Endodermal cell (in vitro differentiated cells): ENCODE measurements around the gene CD34. TPM values are rescaled to one million over a fixed set of nuclear protein-coding genes. Genes with fewer than 3 reads are reported as not detected.

ENCODE experiments used
- DNase-seq: peaks from one replicate; pipeline ENCODE4 v3.0.0-alpha.2; 2017
- H3K27ac ChIP-seq: 2 replicates; pipeline ENCODE4 v1.5.1; 2013; ENCODE audit warnings: mild to moderate bottlenecking, low read depth, low read length, moderate library complexity
- H3K27me3 ChIP-seq: 2 replicates; pipeline ENCODE4 v1.6.1; 2013; ENCODE audit warnings: mild to moderate bottlenecking, low read length, moderate library complexity; ENCODE audit not compliant: insufficient read depth, control insufficient read depth, poor library complexity, severe bottlenecking
- H3K36me3 ChIP-seq: 2 replicates; pipeline ENCODE4 v1.7.0; 2013; ENCODE audit warnings: mild to moderate bottlenecking, low read length, moderate library complexity; ENCODE audit not compliant: control insufficient read depth, insufficient read depth
- H3K4me1 ChIP-seq: one replicate; pipeline ENCODE4 v1.7.0; 2013; ENCODE audit warnings: low read length; ENCODE audit not compliant: control insufficient read depth, insufficient read depth
- H3K4me3 ChIP-seq: 2 replicates; pipeline ENCODE4 v1.5.1; 2013; ENCODE audit warnings: mild to moderate bottlenecking, low read length, moderate library complexity
- H3K9ac ChIP-seq: 2 replicates; pipeline ENCODE4 v1.6.1; 2013; ENCODE audit warnings: mild to moderate bottlenecking, low read length, moderate library complexity; ENCODE audit not compliant: poor library complexity, severe bottlenecking; ENCODE audit errors: extremely low read depth
- H3K9me3 ChIP-seq: 2 replicates; pipeline ENCODE4 v1.6.1; 2013; ENCODE audit warnings: mild to moderate bottlenecking, low read length, moderate library complexity; ENCODE audit not compliant: control insufficient read depth
- H3K27ac Mint-ChIP-seq: 2 replicates; pipeline ENCODE4 v1.8.0; 2020; ENCODE audit warnings: mixed read lengths
- H3K27me3 Mint-ChIP-seq: 2 replicates; pipeline ENCODE4 v1.8.0; 2021; ENCODE audit warnings: mild to moderate bottlenecking, mixed read lengths; ENCODE audit not compliant: insufficient read depth
- H3K36me3 Mint-ChIP-seq: 2 replicates; pipeline ENCODE4 v1.8.0; 2020; ENCODE audit warnings: low read depth, mixed read lengths
- H3K4me1 Mint-ChIP-seq: 2 replicates; pipeline ENCODE4 v1.8.0; 2020; ENCODE audit warnings: mixed read lengths
- H3K4me3 Mint-ChIP-seq: 2 replicates; pipeline ENCODE4 v1.8.0; 2020; ENCODE audit warnings: mild to moderate bottlenecking, moderate library complexity, mixed read lengths
- H3K9me3 Mint-ChIP-seq: 2 replicates; pipeline ENCODE4 v1.8.0; 2020; ENCODE audit warnings: mild to moderate bottlenecking, mixed read lengths
- WGBS, 2 experiments: methylation state at CpG; one replicate each; pipeline versions ENCODE4 v1.1.5 to v1.1.7; 2013; ENCODE audit warnings: missing lambda C conversion rate in 2 of 2, mixed read lengths in 1 of 2; ENCODE audit not compliant: insufficient coverage in 1 of 2, insufficient read length in 1 of 2; 5-methylcytosine and 5-hydroxymethylcytosine counted together
- total RNA-seq, 2 donors: library from RNA; stranded (reverse); fragmentation: NEBNext Ultra II Directional in 1 of 2; extraction: Animal tissue kit (Norgen Biotek cat#: 25700) in 1 of 2; gene quantifications; 2 replicates in 1 of 2; 3 replicates in 1 of 2; pipeline ENCODE4 v1.2.1, GENCODE V29; 2021
- TF ChIP-seq, protein P1 (sequence below): fragments of 200-600 bp; sonication (generic); conservative IDR thresholded peaks from 2 replicates; pipeline ENCODE4 v1.5.0; 2021; ENCODE audit warnings: antibody characterized with exemption, mild to moderate bottlenecking

The CD34 gene
- total RNA-seq, 2 donors from 2014 or later = 1.6 to 6.9 TPM

DNA sequence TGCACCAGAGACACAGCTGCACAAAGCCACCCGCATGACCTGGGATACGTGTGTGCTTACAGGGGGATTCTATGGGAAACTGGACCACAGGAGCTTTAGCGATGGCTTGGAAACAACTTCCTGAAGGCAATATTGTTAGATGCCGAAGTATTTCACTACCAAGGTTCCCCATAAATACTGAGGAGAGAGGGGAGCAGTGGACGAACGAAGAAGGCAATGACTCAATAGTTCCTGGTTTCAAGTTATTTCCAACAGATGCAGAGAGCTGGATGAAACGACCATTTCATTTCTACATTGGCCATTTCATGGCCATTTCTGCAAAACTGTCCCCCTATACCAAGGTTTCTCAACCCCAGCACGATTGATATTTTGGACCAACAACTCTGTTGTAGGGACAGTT is 61.3 kb downstream of the CD34 start:
- 89 to 90% methylated on average over 6 to 8 of the region's 8 CpGs for WGBS, 2 experiments
- peaks cover 4% of the 10 kb centered on the region for H3K4me1 ChIP-seq
- no peak overlapping the region for H3K27ac ChIP-seq
- Mint-ChIP-seq H3K4me3 (no peak overlapping the region), H3K27ac (no peak overlapping the region), H3K9me3 (no peaks in the 10 kb centered on the region), H3K27me3 (no peaks in the 10 kb centered on the region), H3K36me3 (no peaks in the 10 kb centered on the region), H3K4me1 (peaks cover 7% of the 10 kb centered on the region)
- no peak overlapping the region for H3K4me3 ChIP-seq
- H3K27me3 ChIP-seq = no peaks in the 10 kb centered on the region
- TF ChIP-seq, protein P1, sequence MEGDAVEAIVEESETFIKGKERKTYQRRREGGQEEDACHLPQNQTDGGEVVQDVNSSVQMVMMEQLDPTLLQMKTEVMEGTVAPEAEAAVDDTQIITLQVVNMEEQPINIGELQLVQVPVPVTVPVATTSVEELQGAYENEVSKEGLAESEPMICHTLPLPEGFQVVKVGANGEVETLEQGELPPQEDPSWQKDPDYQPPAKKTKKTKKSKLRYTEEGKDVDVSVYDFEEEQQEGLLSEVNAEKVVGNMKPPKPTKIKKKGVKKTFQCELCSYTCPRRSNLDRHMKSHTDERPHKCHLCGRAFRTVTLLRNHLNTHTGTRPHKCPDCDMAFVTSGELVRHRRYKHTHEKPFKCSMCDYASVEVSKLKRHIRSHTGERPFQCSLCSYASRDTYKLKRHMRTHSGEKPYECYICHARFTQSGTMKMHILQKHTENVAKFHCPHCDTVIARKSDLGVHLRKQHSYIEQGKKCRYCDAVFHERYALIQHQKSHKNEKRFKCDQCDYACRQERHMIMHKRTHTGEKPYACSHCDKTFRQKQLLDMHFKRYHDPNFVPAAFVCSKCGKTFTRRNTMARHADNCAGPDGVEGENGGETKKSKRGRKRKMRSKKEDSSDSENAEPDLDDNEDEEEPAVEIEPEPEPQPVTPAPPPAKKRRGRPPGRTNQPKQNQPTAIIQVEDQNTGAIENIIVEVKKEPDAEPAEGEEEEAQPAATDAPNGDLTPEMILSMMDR = no peak
- no peak overlapping the region for H3K9ac ChIP-seq
- H3K9me3 ChIP-seq = no peaks in the 10 kb centered on the region
- no peak for DNase-seq
- H3K36me3 ChIP-seq = no peaks in the 10 kb centered on the region

DNA sequence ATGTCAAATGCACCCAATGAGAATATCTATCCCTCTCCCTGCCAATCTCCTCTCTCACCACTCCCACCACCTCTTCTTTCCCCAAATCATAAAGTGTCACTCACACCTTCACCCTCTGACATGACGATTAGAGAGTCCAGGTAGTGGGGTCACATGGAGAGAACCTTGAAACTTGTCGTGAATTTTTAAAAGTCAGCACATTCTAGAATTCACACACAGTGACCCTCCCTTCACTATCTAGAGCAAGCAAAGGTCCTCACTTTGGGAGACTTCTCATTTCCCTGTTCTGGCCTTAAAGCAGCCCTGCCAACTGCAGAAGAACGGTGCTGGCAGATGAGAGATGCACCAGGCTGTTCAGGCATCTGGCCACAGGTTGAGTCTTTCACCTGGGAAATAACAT is 61.9 kb downstream of the CD34 start:
- Mint-ChIP-seq H3K4me3 (no peak overlapping the region), H3K4me1 (peaks cover 7% of the 10 kb centered on the region), H3K27ac (no peak overlapping the region), H3K36me3 (no peaks in the 10 kb centered on the region), H3K27me3 (no peaks in the 10 kb centered on the region), H3K9me3 (no peaks in the 10 kb centered on the region)
- Histone ChIP-seq H3K27ac (no peak overlapping the region), H3K27me3 (no peaks in the 10 kb centered on the region), H3K9ac (no peak overlapping the region), H3K4me1 (peaks cover 4% of the 10 kb centered on the region), H3K4me3 (no peak overlapping the region), H3K36me3 (no peaks in the 10 kb centered on the region), H3K9me3 (no peaks in the 10 kb centered on the region)
- no peak for DNase-seq
- TF ChIP-seq, protein P1 = no peak
- WGBS, 2 experiments = 91 to 97% methylated on average over 3 of the region's 3 CpGs

DNA sequence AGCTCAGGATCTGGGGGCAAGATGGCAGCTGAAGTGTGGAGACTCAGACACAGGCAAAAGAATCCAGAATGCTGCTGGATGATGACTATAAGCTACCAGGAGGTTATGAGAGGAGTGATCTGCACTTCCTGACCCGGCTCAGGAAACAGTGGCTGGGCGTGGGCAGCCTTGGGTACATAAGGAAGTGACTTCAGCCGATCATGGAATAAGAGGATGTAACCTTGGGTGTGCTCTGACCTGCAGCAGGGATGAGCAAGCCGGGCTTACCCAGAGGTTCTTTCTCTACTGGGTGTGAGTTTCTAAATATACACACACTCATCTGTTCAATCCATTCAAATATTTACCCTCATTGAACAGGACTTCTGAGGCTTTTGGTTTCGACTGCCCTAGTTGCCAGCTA is 62.7 kb downstream of the CD34 start:
- 89 to 96% methylated on average over 4 to 5 of the region's 5 CpGs for WGBS, 2 experiments
- TF ChIP-seq, protein P1 = no peak
- H3K27me3 Mint-ChIP-seq = no peaks in the 10 kb centered on the region
- no peaks in the 10 kb centered on the region for H3K27me3 ChIP-seq
- no peaks in the 10 kb centered on the region for H3K9me3 Mint-ChIP-seq
- H3K4me3 Mint-ChIP-seq = no peak overlapping the region
- no peak for DNase-seq
- no peaks in the 10 kb centered on the region for H3K36me3 Mint-ChIP-seq
- no peak overlapping the region for H3K27ac Mint-ChIP-seq
- no peaks in the 10 kb centered on the region for H3K9me3 ChIP-seq
- H3K4me1 ChIP-seq = no peaks in the 10 kb centered on the region
- no peak overlapping the region for H3K4me3 ChIP-seq
- peaks cover 3% of the 10 kb centered on the region for H3K4me1 Mint-ChIP-seq
- H3K36me3 ChIP-seq = no peaks in the 10 kb centered on the region
- H3K9ac ChIP-seq = no peak overlapping the region
- no peak overlapping the region for H3K27ac ChIP-seq
